H7 (cell line): ENCODE results near the gene HLA-C. TPM values are rescaled to one million over a fixed set of nuclear protein-coding genes. Genes with fewer than 3 reads are reported as not detected.

Source experiments
- total RNA-seq: library from RNA; depleted of rRNA; stranded (reverse); fragments of >200 nt; shearing (Covaris generic); gene quantifications from 2 replicates; pipeline ENCODE4 v1.2.3, GENCODE V29; 2014; rRNA removed

HLA-C gene
- total RNA-seq, 1 experiment from 2014 or later, result 33.7 TPM

Other genes with a start within 250 kb of the HLA-C start
- gene C6orf15, start 159.5 kb downstream of the HLA-C start, total RNA-seq, result not detected in 2 replicates
- 0.10 TPM in 1 of 2 replicates, not detected in the other for gene PSORS1C1, start 157.3 kb downstream of the HLA-C start, total RNA-seq
- not detected in 2 replicates for gene CDSN, start 151.6 kb downstream of the HLA-C start, total RNA-seq
- 0.07 TPM in 1 of 2 replicates, not detected in the other for gene PSORS1C2, start 133.0 kb downstream of the HLA-C start, total RNA-seq
- gene CCHCR1, start 114.3 kb downstream of the HLA-C start, total RNA-seq, result 54.0 and 74.8 TPM in 2 replicates
- 26.8 and 34.3 TPM in 2 replicates for gene TCF19, start 113.5 kb downstream of the HLA-C start, total RNA-seq
- gene POU5F1, start 101.4 kb downstream of the HLA-C start, total RNA-seq, result 4,433 and 5,140 TPM in 2 replicates
- 7.3 and 27.3 TPM in 2 replicates for gene HLA-B, start 85.1 kb upstream of the HLA-C start, total RNA-seq
- gene MICA, start 131.5 kb upstream of the HLA-C start, total RNA-seq, result 12.0 and 14.7 TPM in 2 replicates
- 50.3 and 55.4 TPM in 2 replicates for gene MICB, start 226.1 kb upstream of the HLA-C start, total RNA-seq